Measurements from ENCODE around the gene TPSB2.

DNA sequence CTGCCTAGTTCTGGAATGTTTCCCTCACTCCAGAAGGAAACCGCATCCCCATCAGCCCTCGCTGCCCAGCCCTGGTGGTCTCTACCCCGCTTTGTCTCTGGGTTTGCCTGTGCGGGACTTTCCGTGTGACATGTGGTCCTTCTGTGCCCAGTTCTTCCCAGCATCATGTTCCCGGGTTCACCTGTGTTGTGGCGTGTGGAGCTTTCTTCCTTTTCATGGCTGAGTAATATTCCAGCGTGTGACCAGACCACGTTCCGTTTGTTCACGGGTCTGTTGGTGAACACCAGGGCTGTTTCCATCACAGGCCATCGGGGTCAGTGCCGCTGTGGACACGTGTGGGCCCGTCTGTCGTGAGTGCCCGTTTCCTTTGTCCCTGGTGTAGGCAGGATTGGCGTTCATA lies 45.0 kb downstream of the TPSB2 start:
- TF ChIP-seq, protein P1, sequence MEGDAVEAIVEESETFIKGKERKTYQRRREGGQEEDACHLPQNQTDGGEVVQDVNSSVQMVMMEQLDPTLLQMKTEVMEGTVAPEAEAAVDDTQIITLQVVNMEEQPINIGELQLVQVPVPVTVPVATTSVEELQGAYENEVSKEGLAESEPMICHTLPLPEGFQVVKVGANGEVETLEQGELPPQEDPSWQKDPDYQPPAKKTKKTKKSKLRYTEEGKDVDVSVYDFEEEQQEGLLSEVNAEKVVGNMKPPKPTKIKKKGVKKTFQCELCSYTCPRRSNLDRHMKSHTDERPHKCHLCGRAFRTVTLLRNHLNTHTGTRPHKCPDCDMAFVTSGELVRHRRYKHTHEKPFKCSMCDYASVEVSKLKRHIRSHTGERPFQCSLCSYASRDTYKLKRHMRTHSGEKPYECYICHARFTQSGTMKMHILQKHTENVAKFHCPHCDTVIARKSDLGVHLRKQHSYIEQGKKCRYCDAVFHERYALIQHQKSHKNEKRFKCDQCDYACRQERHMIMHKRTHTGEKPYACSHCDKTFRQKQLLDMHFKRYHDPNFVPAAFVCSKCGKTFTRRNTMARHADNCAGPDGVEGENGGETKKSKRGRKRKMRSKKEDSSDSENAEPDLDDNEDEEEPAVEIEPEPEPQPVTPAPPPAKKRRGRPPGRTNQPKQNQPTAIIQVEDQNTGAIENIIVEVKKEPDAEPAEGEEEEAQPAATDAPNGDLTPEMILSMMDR (IDR thresholded peaks at IDR 0.05 in 8 of 11, conservative IDR thresholded peaks at IDR 0.05 in 3 of 11) = no peak
- no peak for TF ChIP-seq POLR2AphosphoS5 (IDR thresholded peaks at IDR 0.05)
- no peak for TF ChIP-seq POLR2A (IDR thresholded peaks at IDR 0.05)
